ENCODE results near the gene C1QTNF7. TPM values are rescaled to one million over a fixed set of nuclear protein-coding genes. Genes with fewer than 3 reads are reported as not detected.

C1QTNF7 gene
- polyA plus RNA-seq, 4 donors, result 22.4 to 25.6 (median 23.9) TPM

Other genes starting within 250 kb of the C1QTNF7 start
- 10 to 100 TPM; 47.6 to 58.2 (median 54.4) TPM for gene CC2D2A, start 41.8 kb downstream of the C1QTNF7 start, polyA plus RNA-seq (ENCODE audit: insufficient read length in 4 of 4)
- 100 to 1,000 TPM; 108 to 141 (median 119) TPM for gene FBXL5, start 227.3 kb downstream of the C1QTNF7 start, polyA plus RNA-seq (ENCODE audit: insufficient read length in 4 of 4)